GM19023 (cell line): Measurements from ENCODE around the gene PRELID3B.
"Not testable (repeated sequence)": the region's sequence is repeated elsewhere in the genome, so short reads cannot be mapped to it uniquely, and the experiment has no call there.

ENCODE experiments used
- ATAC-seq: cut with Tn5 transposase; IDR thresholded peaks from one replicate; pipeline ENCODE4 v1.9.1; 2021; ENCODE audit warnings: mild to moderate bottlenecking, moderate library complexity; ENCODE audit not compliant: unreplicated experiment

Gene PRELID3B

GRCh38 chr20:59050437-59050836, 7.9 kb upstream of the PRELID3B start:
- no peak for ATAC-seq

GRCh38 chr20:59048681-59049030, 6.1 kb upstream of the PRELID3B start:
- ATAC-seq: no peak

- ATAC-seq: no peak
These were observed 5.5 kb upstream of the PRELID3B start for GRCh38 chr20:59047938-59048680.

GRCh38 chr20:59046862-59047261, 4.3 kb upstream of the PRELID3B start:
- ATAC-seq: no peak

GRCh38 chr20:59044796-59045195, 2.2 kb upstream of the PRELID3B start:
- no peak for ATAC-seq

- no peak for ATAC-seq
These were observed 1.7 kb upstream of the PRELID3B start for GRCh38 chr20:59044295-59044694.

GRCh38 chr20:59043698-59044097, 1.1 kb upstream of the PRELID3B start:
- no peak for ATAC-seq

- peak; percentile 90 for ATAC-seq
These were observed 428 bp upstream of the PRELID3B start for GRCh38 chr20:59042796-59043631.

GRCh38 chr20:59041487-59041886, 1.1 kb downstream of the PRELID3B start:
- not testable (repeated sequence) for ATAC-seq

GRCh38 chr20:59040667-59041066, 1.9 kb downstream of the PRELID3B start:
- no peak for ATAC-seq

- no peak for ATAC-seq
These were observed 3.4 kb downstream of the PRELID3B start for GRCh38 chr20:59039233-59039632.

- no peak for ATAC-seq
These were observed 5.2 kb downstream of the PRELID3B start for GRCh38 chr20:59037386-59037785.

GRCh38 chr20:59035381-59035780, 7.2 kb downstream of the PRELID3B start:
- no peak for ATAC-seq

GRCh38 chr20:59033616-59034165, 8.9 kb downstream of the PRELID3B start:
- no peak for ATAC-seq

- ATAC-seq: no peak
These were observed 9.5 kb downstream of the PRELID3B start for GRCh38 chr20:59033093-59033492.

GRCh38 chr20:59032713-59033059, 9.9 kb downstream of the PRELID3B start:
- ATAC-seq: no peak

- ATAC-seq: peak; percentile 97
These were observed 10.4 kb downstream of the PRELID3B start, which contains the start of gene ATP5F1E for GRCh38 chr20:59032023-59032712. ATP5F1E (minus strand) TSS chr20:59032335; CDS start chr20:59032251, 84 bp downstream.

- ATAC-seq: no peak
These were observed 11.0 kb downstream of the PRELID3B start for GRCh38 chr20:59031564-59032022.

GRCh38 chr20:59030911-59031563, 11.5 kb downstream of the PRELID3B start:
- no peak for ATAC-seq

- ATAC-seq: no peak
These were observed 13.8 kb downstream of the PRELID3B start for GRCh38 chr20:59028812-59029211.
